ENCODE results near the gene CCL8. TPM values are rescaled to one million over a fixed set of nuclear protein-coding genes. Genes with fewer than 3 reads are reported as not detected.
A peak's percentile ranks its signal among the peaks of the same experiment; 100 is the strongest.

CCL8 gene
- polyA plus RNA-seq, 4 donors, result 0.16 to 0.21 TPM; not detected in 2

DNA sequence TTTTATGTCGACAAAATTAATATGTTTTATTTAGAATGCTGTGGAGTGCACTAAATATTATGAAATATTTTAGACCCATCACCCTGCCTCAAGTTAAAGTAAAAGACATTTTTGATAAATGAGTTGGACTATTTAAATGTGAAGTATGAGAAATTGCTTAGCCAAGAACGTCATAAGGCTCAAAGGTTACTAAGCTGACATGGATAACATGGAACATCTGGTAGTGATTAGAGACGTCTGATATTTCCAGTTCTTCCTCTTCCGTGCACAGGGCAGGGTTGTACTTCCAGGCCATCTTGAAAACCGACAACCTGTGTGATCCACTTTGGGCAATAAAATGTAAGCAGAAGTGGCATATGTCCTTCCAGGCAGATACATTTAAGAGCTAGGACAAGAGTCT is 7.2 kb upstream of the CCL8 start:
- peak in 2 of 4 donors; percentile 44 to 46 for DNase-seq (ENCODE audit: low read depth in 4 of 4, low spot score in 2 of 4)

DNA sequence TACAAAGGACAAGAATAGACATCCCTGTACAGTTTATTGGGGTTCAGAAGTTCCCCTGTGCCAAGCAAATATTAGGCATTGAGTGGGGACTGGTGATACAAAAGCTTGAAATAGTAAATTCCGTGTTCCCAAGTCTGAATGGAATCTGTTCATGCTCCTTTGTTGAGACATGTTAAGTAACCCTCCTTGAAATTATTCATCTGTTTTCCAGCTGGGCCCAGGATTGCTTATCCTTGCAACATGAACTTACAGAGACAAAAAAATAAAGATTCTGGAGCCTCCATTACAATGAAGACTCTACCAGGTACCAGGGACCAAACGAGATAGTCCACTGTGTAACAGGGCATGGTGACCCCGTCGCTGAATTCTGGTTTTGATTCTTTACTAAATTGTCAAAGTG is 6.1 kb upstream of the CCL8 start:
- DNase-seq (ENCODE audit: low read depth in 4 of 4, low spot score in 2 of 4), result peak in 1 of 4 donors; percentile 21

DNA sequence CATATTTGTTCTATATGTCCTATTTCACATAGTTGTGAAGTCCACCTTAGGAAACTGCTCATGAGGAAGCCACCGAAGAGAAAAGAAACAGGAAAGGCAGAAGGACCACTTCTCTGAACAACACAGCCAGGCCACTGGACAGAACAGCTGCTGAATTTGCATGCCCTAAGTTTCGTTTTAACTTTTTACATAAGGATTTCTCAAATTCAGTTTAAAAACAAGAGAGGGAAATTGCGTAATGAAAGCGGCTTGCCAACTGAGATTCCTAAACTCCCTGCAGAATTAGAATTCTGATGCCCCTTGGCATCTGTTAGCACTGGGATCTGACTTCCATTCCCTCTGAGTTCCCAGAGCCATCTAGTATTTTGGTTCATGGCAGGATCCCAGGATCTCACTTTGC is 5.0 kb upstream of the CCL8 start:
- DNase-seq (ENCODE audit: low read depth in 4 of 4, low spot score in 2 of 4), result no peak

DNA sequence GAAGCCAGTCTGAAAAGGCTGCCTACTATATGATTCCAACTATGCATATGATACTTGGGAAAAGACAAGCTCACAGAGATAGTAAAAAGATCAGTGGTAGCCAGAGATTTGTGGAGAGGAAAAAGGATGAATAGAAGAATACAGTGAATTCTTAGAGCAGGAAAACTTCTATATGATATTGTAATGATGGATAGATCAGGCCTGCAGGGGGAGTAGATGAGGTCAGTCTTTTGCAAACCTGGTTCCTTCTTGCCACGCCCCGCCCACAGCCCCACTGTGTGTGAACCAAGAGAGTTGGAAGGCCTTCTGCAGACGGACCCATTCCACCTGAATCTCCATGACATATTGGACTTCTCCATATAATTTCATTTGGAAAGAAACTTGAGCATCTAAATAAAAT is 761 bp upstream of the CCL8 start:
- no peak for DNase-seq (ENCODE audit: low read depth in 4 of 4, low spot score in 2 of 4)

DNA sequence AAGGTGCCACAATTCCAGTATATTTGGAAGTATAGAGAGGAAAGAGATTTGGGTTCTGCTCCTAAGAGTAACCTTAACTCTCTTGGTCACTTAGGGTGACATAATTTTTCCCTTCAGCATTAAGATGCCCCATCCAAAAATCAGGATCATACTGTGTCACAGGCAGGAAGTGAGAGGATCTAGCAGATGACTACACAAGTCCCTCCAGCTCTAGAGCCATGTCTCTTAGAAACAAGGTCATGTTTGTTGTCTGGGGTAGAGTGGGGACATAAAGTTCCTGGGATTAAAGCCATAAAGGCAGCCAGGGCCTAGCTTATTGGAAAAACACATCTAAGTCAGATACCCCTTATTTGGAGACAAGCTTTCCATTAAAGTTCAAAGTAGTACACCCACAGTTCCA is 2.7 kb downstream of the CCL8 start:
- DNase-seq (ENCODE audit: low read depth in 4 of 4, low spot score in 2 of 4), result no peak

DNA sequence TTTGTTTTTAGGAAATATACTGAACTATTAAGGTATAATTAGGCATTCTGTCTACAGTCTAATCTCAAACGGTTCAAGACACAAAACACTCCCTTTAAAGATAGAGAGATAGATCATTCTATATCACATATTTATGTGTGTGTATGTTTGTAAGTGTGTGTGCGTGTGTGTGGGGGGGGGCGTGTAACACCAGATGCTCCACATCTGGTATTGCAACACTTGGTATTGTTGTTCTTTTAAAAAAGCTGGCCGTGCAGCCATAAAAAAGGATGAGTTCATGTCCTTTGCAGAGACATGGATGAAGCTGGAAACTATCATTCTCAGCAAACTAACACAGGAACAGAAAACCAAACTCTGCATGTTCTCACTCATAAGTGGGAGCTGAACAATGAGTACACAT is 8.3 kb downstream of the CCL8 start:
- DNase-seq (ENCODE audit: low read depth in 4 of 4, low spot score in 2 of 4), result peak in 1 of 4 donors; percentile 24

DNA sequence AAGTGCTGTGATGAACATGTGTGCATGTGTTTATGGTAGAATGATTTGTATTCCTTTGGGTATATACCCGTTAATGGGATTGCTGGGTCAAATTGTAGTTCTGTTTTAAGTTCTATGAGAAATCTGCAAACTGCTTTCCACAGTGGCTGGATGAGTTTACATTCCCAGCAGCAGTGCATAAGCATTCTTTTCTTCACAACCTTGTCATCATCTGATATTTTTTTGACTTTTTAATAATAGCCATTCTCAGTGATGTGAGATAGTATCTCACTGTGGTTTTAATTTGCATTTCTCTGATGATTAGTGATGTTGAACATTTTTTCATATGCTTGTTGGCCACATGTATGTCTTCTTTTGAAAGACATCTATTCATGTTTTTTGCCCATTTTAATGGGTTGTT is 18.5 kb downstream of the CCL8 start:
- no peak for DNase-seq (ENCODE audit: low read depth in 4 of 4, low spot score in 2 of 4)

DNA sequence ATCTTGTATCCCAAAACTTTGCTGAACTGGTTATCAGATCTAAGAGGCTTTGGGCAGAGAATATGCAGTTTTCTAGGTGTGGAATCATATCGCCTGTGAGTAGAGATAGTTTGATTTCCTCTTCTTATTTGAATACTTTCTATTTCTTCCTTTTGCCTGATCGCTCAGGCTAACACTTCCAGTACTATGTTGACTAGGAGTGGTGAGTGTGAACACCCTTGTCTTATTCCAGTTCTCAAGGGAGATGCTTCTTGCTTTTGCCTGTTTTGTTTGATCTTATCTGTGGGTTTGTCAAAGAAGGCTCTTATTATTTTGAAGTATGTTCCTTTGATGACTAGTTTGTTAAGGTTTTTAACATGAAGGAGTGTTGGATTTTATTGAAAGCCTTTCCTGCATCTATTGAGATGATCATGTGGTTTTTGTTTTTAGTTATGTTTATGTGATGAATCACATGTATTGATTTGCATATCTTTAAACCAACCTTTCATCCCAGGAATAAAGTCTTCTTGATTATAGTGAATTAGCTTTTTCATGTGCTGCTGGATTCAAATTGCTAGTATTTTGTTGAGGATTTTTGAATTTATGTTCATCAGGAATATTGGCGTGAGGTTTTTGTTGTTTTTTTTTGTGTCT is 20.0 kb downstream of the CCL8 start:
- DNase-seq (ENCODE audit: low read depth in 4 of 4, low spot score in 2 of 4), result no peak

DNA sequence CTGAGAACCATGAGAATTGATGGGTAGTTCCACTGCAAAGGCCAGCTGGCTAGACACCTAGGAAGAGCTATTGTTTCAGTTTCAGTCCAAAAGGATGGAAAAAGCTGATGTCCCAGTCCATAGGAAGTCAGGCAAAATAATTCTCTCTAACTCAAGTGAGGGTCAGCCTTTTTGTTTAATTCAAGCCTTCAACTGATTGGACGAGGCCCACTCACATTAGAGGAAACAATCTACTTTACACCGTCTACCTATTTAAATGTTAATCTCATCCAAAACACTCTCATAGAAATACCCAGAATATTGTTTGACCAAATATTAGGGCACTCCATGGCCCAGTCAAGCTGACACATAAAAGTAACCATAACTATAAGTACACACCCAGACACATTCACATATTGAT is 22.7 kb downstream of the CCL8 start:
- DNase-seq (ENCODE audit: low read depth in 4 of 4, low spot score in 2 of 4), result no peak

DNA sequence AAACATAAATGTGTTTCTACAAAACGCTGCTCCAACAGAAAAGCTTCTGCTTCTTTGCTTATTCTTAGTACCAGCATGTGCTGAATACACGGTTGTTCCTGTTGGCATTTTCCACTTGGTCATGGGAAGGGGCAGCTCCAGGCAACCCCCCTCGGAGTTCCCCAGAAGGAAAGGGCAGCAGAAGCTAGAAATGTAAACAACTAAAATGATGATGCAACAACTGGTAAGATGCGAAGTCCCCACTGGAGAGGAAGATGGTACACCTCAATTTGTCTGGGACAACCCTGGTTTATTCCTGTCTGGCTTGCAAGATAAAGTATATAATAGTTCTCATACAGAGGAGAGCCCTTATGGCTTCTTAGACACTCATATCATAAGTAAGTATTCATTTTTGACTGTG is 27.8 kb downstream of the CCL8 start:
- no peak for DNase-seq (ENCODE audit: low read depth in 4 of 4, low spot score in 2 of 4)

DNA sequence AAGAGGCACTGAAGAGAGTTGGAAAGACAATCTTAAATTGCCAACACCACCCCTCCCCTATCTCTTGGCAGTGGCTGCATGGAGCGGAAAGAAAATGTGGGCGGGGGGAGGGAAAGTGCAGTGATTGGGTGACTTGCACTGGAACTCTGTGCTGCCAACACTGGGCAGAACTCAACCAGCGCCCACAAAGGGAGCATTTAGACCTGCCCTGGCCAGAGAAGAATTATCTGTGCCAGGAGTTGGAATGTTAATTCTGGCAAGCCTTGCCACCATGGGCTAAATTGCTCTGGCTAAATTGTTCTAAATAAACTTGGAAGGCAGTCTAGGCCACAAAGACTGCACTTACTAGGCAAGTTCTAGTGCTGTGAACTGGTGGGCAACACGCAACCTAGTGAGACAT is 30.5 kb downstream of the CCL8 start:
- DNase-seq (ENCODE audit: low read depth in 4 of 4, low spot score in 2 of 4), result no peak

DNA sequence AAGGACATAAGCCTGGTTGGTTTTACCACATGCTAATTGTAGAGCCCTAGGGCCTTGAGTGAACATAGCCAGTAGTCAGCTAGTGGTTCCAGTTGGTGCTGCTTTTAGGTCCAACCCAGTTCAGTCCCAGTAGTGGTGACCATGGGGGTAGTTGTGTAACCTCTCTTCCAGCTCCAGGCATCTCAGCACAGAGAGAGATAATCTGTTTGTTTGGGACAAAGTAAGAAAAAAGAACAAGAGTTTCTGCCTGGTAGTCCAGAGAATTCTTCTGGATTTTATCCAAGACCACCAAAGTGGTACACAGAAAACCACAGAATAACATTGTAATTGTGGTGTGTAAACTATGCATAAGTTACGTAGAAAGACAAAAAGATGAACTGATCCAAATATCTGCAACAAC is 31.9 kb downstream of the CCL8 start:
- DNase-seq (ENCODE audit: low read depth in 4 of 4, low spot score in 2 of 4), result no peak

DNA sequence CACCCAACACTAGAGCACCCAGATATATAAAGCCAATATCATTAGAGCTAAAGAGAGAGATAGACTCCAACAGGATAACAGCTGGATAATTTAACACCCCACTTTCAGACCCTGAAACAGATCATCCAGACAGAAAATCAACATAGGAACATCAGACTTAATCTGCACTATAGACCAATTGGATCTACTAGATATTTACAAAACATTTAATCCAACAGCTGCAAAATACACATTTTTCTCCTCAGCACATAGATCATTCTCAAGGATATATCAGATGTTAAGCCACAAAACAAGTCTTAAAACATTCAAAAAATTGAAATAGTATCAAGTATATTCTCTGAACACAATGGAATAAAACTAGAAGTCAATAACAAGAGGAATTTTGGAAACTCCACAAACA is 33.0 kb downstream of the CCL8 start:
- no peak for DNase-seq (ENCODE audit: low read depth in 4 of 4, low spot score in 2 of 4)

DNA sequence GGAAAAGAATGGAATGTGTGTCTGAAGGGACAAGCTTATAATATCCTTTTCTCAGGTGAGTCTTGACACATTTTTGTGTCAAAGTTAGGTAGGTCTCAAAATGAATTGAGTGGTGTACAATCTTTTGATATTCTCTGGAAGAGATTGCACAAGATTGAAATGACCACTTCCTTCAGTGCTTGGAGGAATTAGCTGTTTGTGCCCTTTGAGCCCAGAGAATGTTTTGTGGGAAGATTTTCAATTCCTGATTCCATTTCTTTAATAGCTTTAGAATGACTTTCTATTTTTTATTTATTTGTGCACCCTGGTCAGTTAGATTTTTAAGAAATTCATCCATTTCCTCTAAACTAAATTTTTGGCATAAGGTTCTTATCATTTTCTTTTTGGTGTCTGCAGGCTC is 35.4 kb downstream of the CCL8 start:
- DNase-seq (ENCODE audit: low read depth in 4 of 4, low spot score in 2 of 4), result no peak

DNA sequence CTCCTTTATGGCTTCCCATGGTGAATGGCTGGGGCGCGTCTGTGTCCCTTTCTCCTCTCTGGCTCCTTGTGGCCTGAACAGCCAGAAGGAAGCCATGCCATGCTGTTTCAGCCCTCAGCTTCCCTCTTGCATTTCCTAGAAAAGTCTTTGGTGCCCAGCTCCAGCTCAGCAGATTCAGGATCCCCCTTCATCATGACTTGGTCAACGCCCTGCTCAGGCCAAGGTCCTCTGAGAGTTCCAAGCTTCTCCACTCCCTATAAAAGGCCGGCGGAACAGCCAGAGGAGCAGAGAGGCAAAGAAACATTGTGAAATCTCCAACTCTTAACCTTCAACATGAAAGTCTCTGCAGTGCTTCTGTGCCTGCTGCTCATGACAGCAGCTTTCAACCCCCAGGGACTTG is 37.0 kb downstream of the CCL8 start, which contains the start of gene CCL13:
Gene CCL13 (plus strand): TSS at position 287 of the 400 bp plus-strand sequence. CDS start 47 bp downstream, at position 334.
- DNase-seq (ENCODE audit: low read depth in 4 of 4, low spot score in 2 of 4), result no peak

DNA sequence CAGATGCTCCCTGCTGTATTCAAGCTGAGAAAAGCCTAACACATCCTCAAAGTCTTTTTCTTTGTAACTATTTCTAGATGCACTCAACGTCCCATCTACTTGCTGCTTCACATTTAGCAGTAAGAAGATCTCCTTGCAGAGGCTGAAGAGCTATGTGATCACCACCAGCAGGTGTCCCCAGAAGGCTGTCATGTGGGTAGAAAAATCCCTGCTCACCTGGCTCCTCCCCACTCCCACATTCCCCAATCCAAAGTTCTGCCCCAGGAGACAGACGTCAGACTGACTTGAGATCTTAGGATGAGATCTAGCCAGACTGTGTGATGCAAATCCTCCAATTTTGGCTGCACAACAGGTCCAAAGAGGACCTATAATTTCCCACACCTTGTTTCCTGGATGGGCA is 38.2 kb downstream of the CCL8 start:
- no peak for DNase-seq (ENCODE audit: low read depth in 4 of 4, low spot score in 2 of 4)

DNA sequence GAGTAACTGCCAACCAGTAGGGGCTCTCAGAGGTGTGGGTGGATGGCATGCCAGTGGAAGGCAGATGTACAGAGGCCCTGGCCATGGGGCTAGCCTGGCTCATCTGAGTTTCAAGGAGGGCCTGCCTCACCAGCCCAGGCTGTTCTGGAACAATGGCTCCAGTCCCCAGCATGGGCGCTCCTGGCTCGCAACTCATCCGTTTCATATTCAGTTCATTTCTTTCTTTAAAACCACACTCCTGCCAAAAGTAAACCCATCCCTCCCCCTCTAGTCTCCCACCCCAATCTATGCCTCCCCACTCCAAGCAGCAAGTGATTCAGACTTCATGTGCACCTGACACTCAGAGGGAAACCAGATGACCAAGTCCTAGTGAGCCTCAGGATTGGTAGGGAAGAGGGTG is 39.4 kb downstream of the CCL8 start:
- DNase-seq (ENCODE audit: low read depth in 4 of 4, low spot score in 2 of 4), result no peak

DNA sequence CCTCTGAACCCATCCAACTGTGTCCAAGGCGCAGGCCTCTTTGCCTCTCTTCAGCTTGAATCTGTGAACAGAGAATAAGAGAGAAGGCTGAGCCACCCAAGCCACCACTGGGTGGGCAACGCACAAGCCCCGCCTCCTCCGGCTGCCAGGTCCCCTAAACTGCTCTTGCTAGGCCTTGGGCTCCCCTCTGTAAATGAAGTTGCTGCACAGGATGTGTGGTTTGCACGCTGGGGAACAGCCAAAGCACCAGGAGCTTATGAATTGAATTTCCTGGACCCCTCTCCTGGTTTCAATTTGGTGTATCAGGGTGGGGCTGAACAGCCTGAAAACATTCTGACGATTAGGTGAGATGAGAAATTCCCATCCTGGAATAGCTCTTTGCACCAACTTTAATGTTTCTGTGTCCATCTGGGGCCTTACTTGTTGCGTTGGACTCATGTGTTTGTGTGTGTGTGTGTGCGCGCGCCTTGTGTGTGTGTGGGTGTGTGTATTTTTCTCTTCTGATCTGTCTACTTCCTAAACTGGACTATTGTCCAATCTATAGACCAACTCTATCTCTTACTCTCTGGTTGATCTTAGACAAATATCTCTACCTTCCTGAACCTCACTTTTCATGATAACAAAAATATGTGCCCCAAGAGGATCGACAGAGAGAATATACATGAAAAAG is 41.5 kb downstream of the CCL8 start:
- DNase-seq (ENCODE audit: low read depth in 4 of 4, low spot score in 2 of 4), result no peak

DNA sequence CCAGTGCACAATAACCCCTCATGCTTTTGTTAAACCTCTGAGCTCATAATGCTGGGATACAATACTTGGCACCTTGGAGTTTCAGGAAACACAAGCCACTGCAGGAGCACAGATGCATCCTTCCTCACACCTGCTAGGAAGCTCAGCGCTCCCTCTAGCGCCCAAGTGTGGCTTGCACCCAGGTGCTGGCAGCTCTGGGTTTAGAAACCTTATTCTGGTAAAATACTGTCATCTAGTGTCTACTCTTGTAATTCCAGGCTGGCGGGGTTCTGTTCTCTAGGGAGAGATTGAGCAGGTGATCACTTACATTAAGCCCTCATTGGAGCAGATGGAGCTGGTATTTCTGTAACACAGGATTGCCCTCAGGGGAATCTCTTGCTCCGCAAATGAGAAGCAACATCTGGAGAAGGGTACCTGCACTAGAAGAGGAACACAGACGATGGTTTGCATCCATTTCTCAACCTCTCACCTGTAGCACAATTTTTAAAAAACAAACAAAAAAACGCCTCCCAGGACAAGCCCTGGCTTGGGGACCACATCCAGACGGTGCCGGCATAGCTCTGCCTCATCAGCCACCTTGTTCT is 42.3 kb downstream of the CCL8 start:
- peak; percentile 56 to 83 (median 68) for DNase-seq (ENCODE audit: low read depth in 4 of 4, low spot score in 2 of 4)

DNA sequence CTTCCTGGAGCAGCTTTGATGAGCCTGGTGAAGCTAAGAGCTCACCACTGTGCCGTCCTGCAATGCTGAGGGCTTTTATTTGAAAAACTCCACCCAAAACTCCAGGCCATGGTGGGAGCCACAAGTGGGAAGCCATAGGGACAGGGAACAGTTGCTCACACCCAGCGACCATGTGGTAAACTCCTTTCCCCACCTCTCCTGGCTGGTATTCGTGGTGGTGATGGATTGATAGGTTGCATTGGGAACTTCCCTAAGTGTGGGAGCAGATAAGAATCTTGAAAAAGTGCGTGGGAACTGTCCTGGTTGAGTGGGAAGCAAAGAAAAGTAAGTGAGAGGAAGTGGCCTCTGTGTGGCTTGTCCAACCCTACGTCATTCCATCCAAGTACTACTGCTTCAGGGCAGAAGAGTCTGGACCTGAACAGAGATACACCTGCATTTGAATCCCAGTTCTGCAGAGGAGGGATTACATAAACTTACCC is 44.0 kb downstream of the CCL8 start, which contains the start of gene CCL1:
Gene CCL1 (minus strand): TSS at position 51 of the 479 bp plus-strand sequence. CDS start 72 bp downstream, outside the sequence.
- DNase-seq (ENCODE audit: low read depth in 4 of 4, low spot score in 2 of 4), result no peak

DNA sequence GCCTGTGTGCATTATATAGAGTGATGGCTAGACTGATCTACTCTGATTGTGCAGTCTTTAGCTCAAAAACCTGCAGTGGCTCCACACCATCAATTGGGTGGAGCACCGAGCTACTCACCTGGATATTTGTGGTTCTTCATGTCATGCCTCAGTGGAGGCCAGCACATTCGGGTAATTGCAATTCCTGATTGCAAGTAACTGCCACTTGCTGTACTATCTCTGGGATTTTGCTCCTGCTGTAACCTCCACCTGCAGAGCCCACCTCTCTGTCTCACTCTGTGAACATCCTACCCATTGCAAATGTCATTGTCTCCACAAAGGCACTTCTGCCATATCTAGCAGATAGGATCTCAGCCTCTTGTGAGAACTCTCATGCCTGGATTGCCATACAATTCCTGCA is 45.5 kb downstream of the CCL8 start:
- no peak for DNase-seq (ENCODE audit: low read depth in 4 of 4, low spot score in 2 of 4)

DNA sequence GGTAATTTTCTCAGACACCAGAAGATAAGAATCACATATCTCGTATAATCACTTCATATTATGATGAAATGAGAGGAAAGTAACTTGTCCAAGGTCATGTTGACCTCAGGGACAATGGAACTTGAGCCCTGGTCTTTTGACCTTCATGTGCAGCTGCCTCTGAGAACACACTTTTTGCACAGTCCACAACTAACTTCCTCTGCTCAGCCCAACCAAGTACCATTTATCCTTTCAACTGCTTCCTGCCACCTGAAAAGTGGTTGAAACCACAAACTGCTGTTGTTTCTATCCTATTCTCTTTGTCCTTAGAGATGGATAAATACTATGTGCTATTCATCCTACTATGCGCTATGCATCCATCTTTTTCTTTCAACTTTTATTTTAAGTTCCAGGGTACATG is 46.1 kb downstream of the CCL8 start:
- DNase-seq (ENCODE audit: low read depth in 4 of 4, low spot score in 2 of 4), result no peak

All from left renal cortex interstitium (tissue), 4 donors.